Measurements from ENCODE around the gene FMO3.

Gene FMO3

DNA sequence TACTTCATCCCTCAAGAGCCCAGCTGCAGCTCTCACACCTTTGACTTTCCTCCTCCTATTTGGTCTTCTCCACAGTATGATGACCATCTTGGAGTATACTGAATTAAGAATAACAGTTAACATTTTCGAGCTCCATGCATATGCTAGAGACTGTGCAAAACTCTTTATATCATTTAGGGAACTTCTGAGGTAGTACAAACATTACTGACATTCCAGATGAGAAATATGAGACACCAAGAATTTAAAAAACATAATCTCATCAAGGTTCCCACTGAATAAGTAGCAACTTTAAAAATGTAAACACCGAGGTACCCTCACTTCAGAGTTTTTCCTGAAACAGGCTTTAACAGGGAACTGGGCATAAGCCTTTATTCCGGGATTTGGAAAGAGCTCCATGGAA is 22.7 kb downstream of the FMO3 start:
- DNase-seq = no peak
- in situ Hi-C loops (cut with MboI; ENCODE audit: low pct_unique_long_range_greater_than_20kb, low sequenced_read_pairs) = no loop called here

DNA sequence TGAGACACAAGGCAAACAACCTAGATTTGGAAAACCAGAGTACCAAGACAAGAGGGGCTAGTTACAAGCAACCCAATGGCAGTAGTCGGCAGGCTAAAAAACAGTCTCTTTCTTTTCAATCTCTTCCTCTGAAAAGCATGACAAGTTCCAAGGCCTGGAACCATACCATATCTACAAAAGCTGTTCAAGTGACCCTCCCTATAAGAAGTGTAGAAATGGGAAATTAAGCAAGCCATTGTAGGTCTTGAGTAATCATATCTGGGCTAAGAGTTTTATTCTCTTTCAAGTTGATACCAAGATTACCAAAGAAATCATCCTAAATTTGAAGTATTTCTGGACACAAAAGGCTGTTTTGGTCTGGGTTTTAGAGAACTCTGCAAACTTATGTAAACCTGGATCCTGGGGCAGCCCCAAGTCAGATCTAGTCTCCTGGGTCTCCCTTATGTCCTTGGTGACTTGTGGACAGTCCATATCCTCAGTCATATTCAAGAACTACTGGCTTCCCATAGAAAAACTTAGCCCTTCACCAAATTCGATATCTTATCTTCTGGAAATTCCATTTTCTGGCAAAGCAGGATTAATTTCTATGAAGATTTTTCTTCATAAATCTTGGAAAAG is 24.7 kb downstream of the FMO3 start:
- DNase-seq = no peak
- in situ Hi-C loops (cut with MboI; ENCODE audit: low pct_unique_long_range_greater_than_20kb, low sequenced_read_pairs) = no loop called here

DNA sequence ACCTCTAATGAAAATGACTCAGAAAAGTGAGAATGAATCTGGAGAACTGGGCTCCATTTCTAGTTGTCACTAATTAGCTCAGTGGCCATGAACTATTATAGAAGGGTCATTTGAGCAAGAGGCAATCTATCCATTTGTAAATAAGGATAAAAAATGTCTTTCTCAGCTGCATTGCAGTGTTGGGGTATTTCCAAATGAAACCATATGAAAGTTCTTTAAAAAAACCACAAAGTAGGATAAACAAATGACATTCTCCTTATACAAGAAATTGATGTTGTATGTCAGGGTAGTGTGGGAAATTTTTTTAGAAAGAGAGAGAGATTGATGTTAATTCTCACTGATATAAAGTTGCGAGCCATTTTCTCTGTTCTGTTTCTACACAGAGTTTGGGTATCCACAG is 26.0 kb downstream of the FMO3 start:
- DNase-seq = no peak

DNA sequence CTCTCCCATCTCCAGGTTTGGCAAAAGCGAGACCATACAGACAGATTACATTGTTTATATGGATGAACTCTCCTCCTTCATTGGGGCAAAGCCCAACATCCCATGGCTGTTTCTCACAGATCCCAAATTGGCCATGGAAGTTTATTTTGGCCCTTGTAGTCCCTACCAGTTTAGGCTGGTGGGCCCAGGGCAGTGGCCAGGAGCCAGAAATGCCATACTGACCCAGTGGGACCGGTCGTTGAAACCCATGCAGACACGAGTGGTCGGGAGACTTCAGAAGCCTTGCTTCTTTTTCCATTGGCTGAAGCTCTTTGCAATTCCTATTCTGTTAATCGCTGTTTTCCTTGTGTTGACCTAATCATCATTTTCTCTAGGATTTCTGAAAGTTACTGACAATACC is 26.4 kb downstream of the FMO3 start:
- in situ Hi-C loops (cut with MboI; ENCODE audit: low pct_unique_long_range_greater_than_20kb, low sequenced_read_pairs) = no loop called here
- no peak for DNase-seq

More for the DNA sequence above, 26.0 kb downstream of the FMO3 start:
- in situ Hi-C loops (cut with MboI; ENCODE audit: low pct_unique_long_range_greater_than_20kb, low sequenced_read_pairs) = no loop called here

DNA sequence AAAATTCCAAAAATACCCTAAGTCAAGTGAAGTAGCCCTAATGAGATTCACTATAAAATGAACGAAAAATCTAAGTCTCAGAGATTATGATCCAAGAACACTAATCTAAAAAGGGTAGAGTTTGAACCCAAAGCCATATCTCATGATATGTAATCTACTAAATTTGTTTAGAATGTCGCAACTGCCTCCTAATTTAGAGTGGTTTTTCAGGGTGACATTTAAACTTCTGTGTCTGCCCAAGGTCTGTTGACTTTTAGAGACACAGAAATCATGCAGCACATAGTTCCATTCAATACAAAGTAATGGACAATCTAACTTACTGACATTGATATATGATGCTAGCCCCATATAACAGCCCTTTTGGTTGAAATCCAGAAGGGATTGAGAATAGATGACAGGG is 28.9 kb downstream of the FMO3 start:
- in situ Hi-C loops (cut with MboI; ENCODE audit: low pct_unique_long_range_greater_than_20kb, low sequenced_read_pairs) = no loop called here
- no peak for DNase-seq

DNA sequence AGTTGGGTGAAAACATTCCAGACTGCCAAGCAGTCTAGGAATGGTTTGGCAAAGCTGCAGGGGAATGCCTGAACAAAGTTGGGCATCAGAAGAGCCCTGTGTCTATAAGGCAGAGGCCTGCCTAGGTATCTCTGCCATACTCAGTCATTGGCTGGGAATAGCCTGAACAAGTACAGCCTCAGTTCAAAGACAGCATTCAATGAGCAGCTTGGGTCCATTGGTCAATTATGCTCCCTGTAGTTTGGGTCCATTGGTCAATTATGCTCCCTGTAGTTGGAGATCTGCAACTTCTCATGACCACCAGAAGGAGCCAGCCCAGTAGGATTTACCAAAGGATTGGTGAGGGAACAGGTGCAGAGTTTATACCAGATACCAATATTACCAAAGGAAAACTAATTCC is 31.6 kb downstream of the FMO3 start:
- no peak for DNase-seq
- in situ Hi-C loops (cut with MboI; ENCODE audit: low pct_unique_long_range_greater_than_20kb, low sequenced_read_pairs) = no loop called here

DNA sequence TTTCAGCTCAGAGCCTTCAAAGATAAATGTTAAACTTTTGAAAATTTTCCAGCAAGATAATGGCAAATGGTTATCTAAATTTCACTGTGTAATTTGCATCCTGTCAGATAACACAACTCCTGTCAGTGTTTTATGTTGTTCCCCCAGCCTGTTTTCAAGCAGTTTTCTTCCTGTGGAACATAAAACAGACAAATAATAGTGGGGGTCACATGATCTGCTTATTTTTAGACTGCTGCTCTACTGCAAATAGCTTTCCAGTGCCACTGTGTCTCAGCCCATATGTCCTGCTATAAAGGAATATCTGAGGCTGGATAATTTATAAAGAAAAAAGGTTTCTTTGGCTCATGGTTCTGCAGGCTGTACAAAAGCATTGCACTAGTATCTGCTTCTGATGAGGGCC is 32.2 kb downstream of the FMO3 start:
- in situ Hi-C loops (cut with MboI; ENCODE audit: low pct_unique_long_range_greater_than_20kb, low sequenced_read_pairs) = no loop called here
- DNase-seq = no peak

DNA sequence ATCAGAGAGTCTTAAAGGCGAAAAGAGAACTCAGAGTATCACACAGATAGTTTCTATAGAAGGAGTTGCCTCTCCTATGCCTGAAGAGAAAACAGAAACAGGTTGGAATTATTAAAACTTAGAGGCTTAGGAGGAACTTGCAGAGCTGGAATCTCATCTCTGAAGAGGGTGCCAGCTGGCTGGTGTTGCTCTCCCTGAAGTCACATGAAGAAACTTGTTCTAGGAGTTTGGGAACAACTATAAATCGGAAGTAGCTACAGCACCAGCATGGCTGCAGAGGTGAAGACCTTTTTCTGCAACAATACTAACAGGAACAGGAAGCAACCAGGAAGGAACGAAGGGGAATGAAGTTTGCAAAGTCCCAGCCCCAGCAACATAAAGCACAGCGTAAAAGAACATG is 35.8 kb downstream of the FMO3 start:
- DNase-seq = no peak
- in situ Hi-C loops (cut with MboI; ENCODE audit: low pct_unique_long_range_greater_than_20kb, low sequenced_read_pairs) = no loop called here

DNA sequence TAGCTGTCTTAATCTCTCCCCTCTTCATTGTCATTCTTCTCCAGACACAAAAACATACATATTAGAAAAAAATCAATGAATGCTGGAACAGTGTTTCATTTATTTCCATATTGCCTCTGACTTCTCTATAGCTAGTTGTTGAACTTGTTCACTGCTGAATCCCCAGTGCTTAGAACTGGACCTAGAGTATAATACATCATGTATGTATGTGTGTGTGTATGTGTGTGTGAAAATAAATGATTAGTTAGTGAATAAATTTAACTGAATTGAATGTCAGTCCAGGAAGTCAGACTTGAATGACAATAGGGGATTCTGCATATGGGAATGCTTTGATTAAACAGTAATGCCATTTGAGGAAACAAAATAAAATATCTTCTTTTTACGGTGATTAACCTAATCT is 36.4 kb downstream of the FMO3 start:
- in situ Hi-C loops (cut with MboI; ENCODE audit: low pct_unique_long_range_greater_than_20kb, low sequenced_read_pairs) = no loop called here
- no peak for DNase-seq

DNA sequence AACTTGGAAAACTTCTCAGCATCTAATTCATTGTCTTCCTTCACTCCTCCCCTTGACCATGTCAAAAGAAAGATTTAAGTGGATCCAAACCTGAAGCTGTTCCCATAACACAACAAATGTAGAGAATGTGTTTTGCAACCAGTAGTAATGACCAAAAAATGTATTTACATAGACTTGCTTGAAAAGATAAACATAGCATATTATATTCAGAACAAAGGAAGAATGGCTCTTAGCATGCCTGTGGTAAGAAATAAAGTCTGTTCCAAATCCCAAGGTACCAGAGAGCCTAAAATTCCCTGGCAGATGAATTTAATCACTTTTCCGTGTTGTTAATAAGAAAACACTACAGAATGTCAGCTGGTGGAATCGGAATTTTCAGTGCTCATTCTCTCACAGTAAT is 36.8 kb downstream of the FMO3 start:
- in situ Hi-C loops (cut with MboI; ENCODE audit: low pct_unique_long_range_greater_than_20kb, low sequenced_read_pairs) = no loop called here

DNA sequence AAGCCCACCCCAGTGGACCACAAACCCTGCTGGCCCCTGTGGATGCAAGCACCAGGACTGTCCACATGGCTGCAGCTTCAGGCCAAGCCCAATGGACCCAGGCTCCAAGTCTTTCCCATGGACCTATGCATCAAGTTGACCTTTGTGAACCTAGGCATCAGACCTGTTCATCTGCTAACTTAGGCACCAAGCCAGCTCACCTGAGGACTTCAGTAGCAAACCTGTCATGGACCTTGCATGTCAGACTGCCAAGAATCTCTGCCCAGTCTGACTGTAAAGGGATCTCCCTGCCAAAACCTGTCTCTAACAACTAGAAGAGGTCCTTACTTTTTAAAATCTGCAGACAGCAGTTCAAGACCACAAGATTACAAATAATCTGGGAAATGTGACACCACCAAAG is 37.8 kb downstream of the FMO3 start:
- in situ Hi-C loops (cut with MboI; ENCODE audit: low pct_unique_long_range_greater_than_20kb, low sequenced_read_pairs) = no loop called here
- DNase-seq = no peak

More for the DNA sequence above, 36.8 kb downstream of the FMO3 start:
- no peak for DNase-seq

DNA sequence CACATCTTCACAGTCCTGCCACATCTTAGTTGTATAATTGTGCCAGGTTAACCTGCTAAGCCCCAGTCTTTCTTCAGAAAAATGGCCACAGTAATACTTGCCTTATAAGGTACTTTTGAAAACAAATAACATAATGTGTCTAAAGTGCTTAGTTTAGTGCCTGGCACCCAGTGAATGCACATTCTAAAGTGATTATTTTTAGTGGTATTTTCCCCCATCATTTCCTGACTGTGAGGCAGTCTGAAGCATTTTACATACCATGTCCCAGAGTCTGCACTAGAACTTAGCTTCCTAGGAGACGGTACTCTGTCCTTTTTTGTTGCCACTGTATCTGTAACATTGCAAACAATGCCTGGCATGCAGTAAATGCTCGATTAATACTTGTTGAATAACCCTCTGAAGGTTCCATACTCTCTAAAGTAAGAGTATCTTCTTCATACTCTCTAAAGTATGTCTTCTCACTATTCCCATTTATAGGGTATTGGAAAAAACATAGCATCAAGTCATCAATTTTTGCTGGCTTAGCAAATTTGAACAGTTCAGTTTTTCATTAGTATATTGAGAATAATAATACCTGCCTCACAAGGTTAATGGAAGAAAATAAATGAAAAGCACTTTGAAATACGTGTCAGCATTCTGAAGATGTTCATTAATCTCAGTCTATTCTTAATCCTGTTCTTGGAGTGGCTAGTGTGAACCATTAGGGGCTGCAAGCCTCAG is 43.7 kb downstream of the FMO3 start:
- in situ Hi-C loops (cut with MboI; ENCODE audit: low pct_unique_long_range_greater_than_20kb, low sequenced_read_pairs) = no loop called here
- DNase-seq = no peak

DNA sequence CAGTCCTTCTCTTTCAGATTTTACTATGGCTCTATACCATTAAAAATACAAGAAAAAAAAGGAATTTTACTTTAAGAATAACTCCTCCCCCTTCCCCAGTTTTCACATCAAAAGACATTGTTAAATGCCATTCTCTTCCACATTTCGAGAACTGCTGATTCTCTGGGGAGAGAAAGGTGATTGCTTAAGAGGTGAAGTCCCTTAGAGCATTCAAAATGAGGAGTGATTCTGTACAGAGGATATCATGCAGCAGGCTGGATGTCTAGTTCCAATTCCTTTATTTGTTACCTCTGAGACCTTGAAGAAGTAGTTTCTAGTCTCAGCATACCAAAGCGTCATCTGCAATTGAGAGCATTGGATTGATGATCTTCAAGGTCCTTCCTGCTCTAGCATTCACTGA is 46.9 kb downstream of the FMO3 start:
- in situ Hi-C loops (cut with MboI; ENCODE audit: low pct_unique_long_range_greater_than_20kb, low sequenced_read_pairs) = no loop called here
- no peak for DNase-seq

DNA sequence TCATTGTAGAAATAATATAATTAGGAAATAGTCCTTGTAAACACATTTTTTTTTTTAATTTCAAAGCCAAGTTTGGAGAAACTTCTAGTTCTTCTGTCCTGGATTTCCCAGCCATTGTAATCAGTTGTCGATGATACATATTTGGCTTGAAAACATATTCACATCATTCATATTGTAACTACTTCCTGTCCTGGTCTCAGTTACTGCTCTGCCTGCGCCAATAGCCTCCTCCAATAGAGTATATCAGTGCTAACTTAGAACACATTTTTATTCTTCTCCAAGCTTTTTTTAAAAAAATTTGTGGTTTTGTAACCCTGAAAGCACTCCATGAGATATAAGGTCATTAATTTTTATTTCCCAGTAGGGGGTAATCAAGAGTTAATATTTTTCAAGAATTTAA is 48.3 kb downstream of the FMO3 start:
- DNase-seq = no peak
- in situ Hi-C loops (cut with MboI; ENCODE audit: low pct_unique_long_range_greater_than_20kb, low sequenced_read_pairs) = no loop called here

DNA sequence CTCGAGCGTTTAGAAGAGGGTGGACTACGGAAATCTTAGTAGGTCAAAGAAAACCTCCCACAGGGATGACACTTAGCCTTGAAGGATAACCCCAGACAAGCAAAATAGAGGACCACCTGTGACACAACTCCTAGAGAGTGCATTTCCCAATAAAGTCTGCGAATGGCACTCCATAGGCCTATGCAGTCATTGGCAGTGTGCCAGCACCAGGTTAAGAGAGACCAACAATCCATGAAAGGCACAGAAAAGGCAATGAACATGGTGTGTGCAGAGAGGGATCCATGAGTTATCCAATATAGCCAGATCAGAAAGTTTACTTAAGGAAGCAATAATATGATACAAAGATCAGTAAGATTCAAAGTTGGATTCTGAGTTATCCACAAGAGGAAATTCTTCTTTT is 49.2 kb downstream of the FMO3 start:
- in situ Hi-C loops (cut with MboI; ENCODE audit: low pct_unique_long_range_greater_than_20kb, low sequenced_read_pairs) = no loop called here

DNA sequence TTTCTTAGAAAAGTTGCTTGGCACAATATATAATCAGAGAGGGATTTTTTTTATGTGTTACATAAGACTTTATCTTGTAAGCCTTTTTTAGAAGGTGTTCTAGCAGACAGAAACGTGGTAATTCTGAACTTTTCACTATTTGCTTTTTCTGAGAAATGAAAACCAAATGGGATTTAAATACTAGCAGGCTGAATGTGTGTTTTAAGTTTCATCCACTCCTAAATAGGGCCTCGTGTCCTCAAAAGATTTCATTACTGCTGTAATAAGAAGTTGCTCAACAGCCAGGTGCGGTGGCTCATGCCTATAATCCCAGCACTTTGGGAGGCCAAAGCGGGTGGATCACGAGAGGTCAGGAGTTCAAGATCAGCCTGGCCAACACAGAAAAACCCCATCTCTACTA is 49.7 kb downstream of the FMO3 start:
- DNase-seq = no peak
- in situ Hi-C loops (cut with MboI; ENCODE audit: low pct_unique_long_range_greater_than_20kb, low sequenced_read_pairs) = no loop called here

More for the DNA sequence above, 49.2 kb downstream of the FMO3 start:
- no peak for DNase-seq

DNA sequence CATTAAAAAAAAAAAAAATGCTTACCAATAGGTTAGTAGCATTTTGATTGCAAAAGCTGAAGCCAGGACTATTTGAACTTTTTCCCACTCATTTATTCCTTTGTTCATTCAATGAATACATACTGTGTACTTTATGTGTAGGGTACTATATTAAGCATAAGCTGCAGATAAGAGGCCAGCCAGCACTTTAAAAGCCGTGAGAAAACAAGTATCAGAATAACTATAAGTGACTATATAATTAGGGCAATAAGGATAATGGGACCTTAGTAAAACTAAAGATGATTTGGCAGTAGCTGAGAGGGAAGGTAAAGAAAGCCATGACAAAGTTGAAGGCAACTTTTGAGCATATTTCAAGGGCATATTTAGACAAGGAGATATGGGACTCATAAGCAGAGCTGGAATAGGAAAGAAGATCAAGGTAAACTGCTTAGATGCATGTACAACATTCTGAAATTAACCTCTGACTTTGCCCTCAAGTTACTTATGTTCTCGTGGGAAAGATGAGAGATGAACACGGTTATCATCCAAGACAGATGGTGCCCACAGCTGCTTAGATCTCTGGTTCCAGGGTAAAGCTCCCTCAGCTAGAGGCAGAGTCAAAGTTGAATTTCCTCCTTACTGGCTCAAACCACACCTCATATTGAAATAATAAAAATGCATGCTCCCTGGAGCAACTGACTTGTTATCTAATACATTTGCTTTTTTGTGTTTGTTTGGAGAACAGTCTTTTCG is 50.4 kb downstream of the FMO3 start:
- in situ Hi-C loops (cut with MboI; ENCODE audit: low pct_unique_long_range_greater_than_20kb, low sequenced_read_pairs) = no loop called here
- no peak for DNase-seq

DNA sequence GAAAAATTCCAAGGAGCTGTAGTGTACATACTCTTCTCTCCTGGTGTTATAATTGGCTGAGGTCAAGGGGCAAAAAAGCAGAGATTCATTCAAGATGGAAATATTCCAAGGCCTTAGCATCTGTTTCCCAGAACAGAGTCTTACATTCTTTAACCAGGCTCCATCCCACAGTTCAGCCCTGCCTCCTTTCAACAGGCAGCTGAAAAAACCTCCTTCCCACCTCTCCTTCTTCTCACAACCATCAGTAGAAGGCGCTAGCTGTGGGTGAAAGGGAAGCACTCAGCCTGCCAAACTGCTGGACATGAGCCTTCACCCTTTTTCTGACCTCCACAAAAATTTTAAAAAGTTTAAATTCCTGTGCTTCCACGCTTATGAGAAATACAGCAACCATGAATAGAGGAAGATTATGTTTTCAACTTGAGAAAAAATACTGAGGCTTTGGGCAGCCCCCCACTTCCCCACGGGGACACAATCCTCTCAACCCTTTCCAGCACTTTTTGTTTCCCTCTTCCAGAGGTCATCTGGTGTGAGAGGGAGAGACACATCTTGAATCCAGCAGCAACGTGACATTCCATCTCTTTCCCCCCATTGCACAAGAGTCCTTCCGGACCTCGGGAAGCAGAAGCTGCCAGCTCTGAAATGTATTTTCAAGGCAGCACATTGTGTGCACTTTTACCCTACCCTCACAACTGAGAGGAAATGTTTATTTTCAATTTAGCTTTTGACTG is 51.1 kb downstream of the FMO3 start:
- DNase-seq = no peak
- in situ Hi-C loops (cut with MboI; ENCODE audit: low pct_unique_long_range_greater_than_20kb, low sequenced_read_pairs) = no loop called here

DNA sequence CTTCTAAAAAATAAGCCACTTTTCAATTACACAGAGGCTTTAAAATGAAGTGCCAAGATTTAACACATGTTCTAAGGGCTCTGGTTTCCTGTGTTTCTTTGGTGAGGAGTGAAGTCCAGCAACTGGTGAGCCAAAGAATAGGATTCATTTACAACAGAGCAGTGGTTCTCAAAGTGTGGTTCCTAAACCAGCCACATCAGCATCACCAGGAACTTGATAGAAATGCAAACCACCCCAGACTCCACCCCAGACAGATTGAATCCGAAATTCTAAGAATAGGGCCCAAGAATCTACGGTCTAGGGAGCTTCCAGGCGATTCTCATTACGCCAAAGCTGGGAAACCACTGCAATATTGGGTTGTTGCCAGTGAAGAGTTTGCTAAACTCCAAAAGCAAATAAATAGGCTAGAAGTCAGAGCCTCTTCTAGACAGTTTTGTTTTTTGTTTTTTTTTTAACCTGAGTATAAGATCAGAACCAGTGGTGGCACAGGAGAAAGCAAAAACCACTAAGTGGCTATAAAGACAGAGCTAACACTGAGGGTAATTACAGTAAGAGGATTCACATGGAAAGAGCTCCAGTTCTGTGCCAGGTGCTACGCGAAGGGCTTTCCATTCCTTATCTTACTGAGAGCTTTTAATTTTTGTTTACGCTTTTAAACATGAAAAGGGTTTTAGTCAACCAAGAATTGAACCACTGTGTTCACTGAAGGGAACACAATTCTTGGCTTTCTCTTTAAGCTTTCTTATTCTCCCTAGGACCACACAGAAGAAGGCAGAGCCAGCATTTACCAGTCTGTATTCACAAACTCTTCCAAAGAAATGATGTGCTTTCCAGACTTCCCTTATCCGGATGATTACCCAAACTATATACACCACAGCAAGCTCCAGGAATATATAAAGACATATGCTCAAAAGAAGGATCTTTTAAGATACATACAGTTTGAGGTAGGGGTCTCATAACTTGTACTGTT is 52.0 kb downstream of the FMO3 start:
- in situ Hi-C loops (cut with MboI; ENCODE audit: low pct_unique_long_range_greater_than_20kb, low sequenced_read_pairs) = no loop called here
- DNase-seq = no peak

Data from KBM-7 (cell line).